Natural killer cell (primary cell): ENCODE measurements around the gene SCML2. TPM values are rescaled to one million over a fixed set of nuclear protein-coding genes. Genes with fewer than 3 reads are reported as not detected.

Experiments
- ATAC-seq, 3 donors: fragments of 150-1000 bp in 2 of 3; fragments of 200-7000 bp in 1 of 3; cut with Tn5 transposase; 1 replicate in 1 of 3; 2 replicates in 2 of 3; pipeline ENCODE4 v1.10.0; 2021; ENCODE audit warnings: mild to moderate bottlenecking in 2 of 3, moderate library complexity in 2 of 3
- DNase-seq, 2 donors: peaks; one replicate each; pipeline versions ENCODE4 v3.0.0 to v3.0.0-alpha.2; 2013 to 2021; ENCODE audit warnings: mixed read lengths in 1 of 2
- H3K27ac ChIP-seq: one replicate; pipeline ENCODE4 v1.5.1; 2013; ENCODE audit warnings: mild to moderate bottlenecking, low read length
- H3K27me3 ChIP-seq: one replicate; pipeline ENCODE4 v1.6.1; 2013; ENCODE audit warnings: low read length; ENCODE audit not compliant: control insufficient read depth, insufficient read depth
- H3K36me3 ChIP-seq: one replicate; pipeline ENCODE4 v1.6.1; 2013; ENCODE audit warnings: low read length; ENCODE audit not compliant: control insufficient read depth, insufficient read depth
- H3K4me1 ChIP-seq: one replicate; pipeline ENCODE4 v1.6.1; 2013; ENCODE audit warnings: low read length; ENCODE audit not compliant: control insufficient read depth, insufficient read depth
- H3K4me3 ChIP-seq: one replicate; pipeline ENCODE4 v1.5.1; 2013; ENCODE audit warnings: low read length
- H3K9me3 ChIP-seq: one replicate; pipeline ENCODE4 v1.6.1; 2013; ENCODE audit warnings: low read length; ENCODE audit not compliant: control insufficient read depth, insufficient read depth
- H3K27ac Mint-ChIP-seq, 2 donors: one replicate each; pipeline ENCODE4 v1.8.0; 2022; ENCODE audit warnings: mild to moderate bottlenecking in 2 of 2, mixed read lengths in 2 of 2, moderate library complexity in 1 of 2
- H3K27me3 Mint-ChIP-seq, 2 donors: one replicate each; pipeline ENCODE4 v1.8.0; 2022; ENCODE audit warnings: low read depth in 2 of 2, mixed read lengths in 2 of 2
- H3K36me3 Mint-ChIP-seq: one replicate; pipeline ENCODE4 v1.8.0; 2022; ENCODE audit warnings: mixed read lengths
- H3K4me1 Mint-ChIP-seq, 2 donors: one replicate each; pipeline ENCODE4 v1.8.0; 2022; ENCODE audit warnings: mixed read lengths in 2 of 2
- H3K4me3 Mint-ChIP-seq: one replicate; pipeline ENCODE4 v1.8.0; 2022; ENCODE audit warnings: mild to moderate bottlenecking, moderate library complexity, mixed read lengths
- H3K9me3 Mint-ChIP-seq, 2 donors: one replicate each; pipeline ENCODE4 v1.8.0; 2022; ENCODE audit warnings: mixed read lengths in 2 of 2
- CTCF ChIP-seq: fragments of 200-600 bp; IDR thresholded peaks from one replicate; pipeline ENCODE4 v1.8.0; 2022; ENCODE audit warnings: antibody characterized with exemption
- WGBS: methylation state at CpG from one replicate; pipeline ENCODE4 v1.1.7; 2013; ENCODE audit warnings: missing lambda C conversion rate; ENCODE audit not compliant: insufficient coverage; 5-methylcytosine and 5-hydroxymethylcytosine counted together
- intact Hi-C: fragments of 100-400 bp; cut with micrococcal nuclease; formaldehyde crosslinking; loops from one replicate; pipeline ENCODE4 v1.14.2; 2022
- total RNA-seq, 4 donors: library from RNA; stranded (reverse); fragments of 120-200 nt in 1 of 4; gene quantifications; one replicate each; pipeline versions ENCODE4 v1.2.3 to v1.2.4, GENCODE V29; 2013 to 2022

Gene SCML2
- total RNA-seq, 3 donors from 2014 or later (not counting 1 experiment from before 2014, with no cell fraction given), result 0.21 to 0.50 (median 0.41) TPM

GRCh38 chrX:18227458-18227857 lies 127.0 kb downstream of the SCML2 start:
- H3K27me3 ChIP-seq, result no peaks in the 10 kb centered on the region
- no peak for ATAC-seq
- Mint-ChIP-seq H3K36me3 (no peaks in the 10 kb centered on the region), H3K27ac (no peak overlapping the region), H3K4me1 (no peaks in the 10 kb centered on the region), H3K9me3 (no peaks in the 10 kb centered on the region), H3K4me3 (no peak overlapping the region), H3K27me3 (peaks cover 0 to 7% of the 10 kb centered on the region in 2 donors)
- H3K27ac ChIP-seq, result no peak overlapping the region
- no peak overlapping the region for H3K4me3 ChIP-seq
- 86% methylated on average over 7 of the region's 7 CpGs for WGBS
- TF ChIP-seq CTCF, result no peak
- no peak for DNase-seq
- no peaks in the 10 kb centered on the region for H3K9me3 ChIP-seq
- H3K4me1 ChIP-seq, result no peaks in the 10 kb centered on the region
- no peaks in the 10 kb centered on the region for H3K36me3 ChIP-seq
- intact Hi-C loops, result no loop called here

GRCh38 chrX:18220786-18221185 lies 133.7 kb downstream of the SCML2 start, which contains the start of gene BEND2:
BEND2 (minus strand) TSS chrX:18220886; CDS start chrX:18220750, 136 bp downstream.
- WGBS, result 99% methylated on average over 14 of the region's 19 CpGs
- intact Hi-C loops, result no loop called here
- H3K36me3 Mint-ChIP-seq, result no peaks in the 10 kb centered on the region

GRCh38 chrX:18210470-18210869 lies 144.0 kb downstream of the SCML2 start:
- Mint-ChIP-seq H3K27me3 (peaks cover 0 to 5% of the 10 kb centered on the region in 2 donors), H3K27ac (no peak overlapping the region), H3K4me3 (no peak overlapping the region), H3K4me1 (no peaks in the 10 kb centered on the region), H3K9me3 (peaks cover 0 to 3% of the 10 kb centered on the region in 2 donors), H3K36me3 (no peaks in the 10 kb centered on the region)
- intact Hi-C loops, result no loop called here
- WGBS, result 46% methylated on average over 2 of the region's 2 CpGs
- Histone ChIP-seq H3K36me3 (no peaks in the 10 kb centered on the region), H3K4me1 (no peaks in the 10 kb centered on the region), H3K27me3 (no peaks in the 10 kb centered on the region), H3K4me3 (no peak overlapping the region), H3K9me3 (no peaks in the 10 kb centered on the region), H3K27ac (no peak overlapping the region)
- no peak for TF ChIP-seq CTCF
- DNase-seq, result peak in 1 of 2 donors; percentile 14
- no peak for ATAC-seq

More at GRCh38 chrX:18220786-18221185, 133.7 kb downstream of the SCML2 start, which contains the start of gene BEND2:
- H3K4me3 ChIP-seq, result no peak within 1 kb of the TSS
- H3K9me3 ChIP-seq, result no peaks in the 10 kb centered on the region
- Mint-ChIP-seq H3K9me3 (no peaks in the 10 kb centered on the region), H3K27ac (no peak within 1 kb of the TSS), H3K27me3 (no peaks in the 10 kb centered on the region), H3K4me3 (no peak within 1 kb of the TSS), H3K4me1 (no peaks in the 10 kb centered on the region)
- no peaks in the 10 kb centered on the region for H3K36me3 ChIP-seq
- ATAC-seq (no peak), DNase-seq (no peak)
- H3K4me1 ChIP-seq, result no peaks in the 10 kb centered on the region
- no peak within 1 kb of the TSS for H3K27ac ChIP-seq
- no peaks in the 10 kb centered on the region for H3K27me3 ChIP-seq
- TF ChIP-seq CTCF, result no peak

- Mint-ChIP-seq H3K27ac (no peak overlapping the region), H3K27me3 (peaks cover 0 to 5% of the 10 kb centered on the region in 2 donors), H3K4me1 (no peaks in the 10 kb centered on the region), H3K4me3 (no peak overlapping the region), H3K9me3 (peaks cover 0 to 3% of the 10 kb centered on the region in 2 donors), H3K36me3 (no peaks in the 10 kb centered on the region)
- Histone ChIP-seq H3K4me3 (no peak overlapping the region), H3K27ac (no peak overlapping the region), H3K4me1 (no peaks in the 10 kb centered on the region), H3K36me3 (no peaks in the 10 kb centered on the region), H3K27me3 (no peaks in the 10 kb centered on the region), H3K9me3 (no peaks in the 10 kb centered on the region)
- DNase-seq (no peak), ATAC-seq (no peak)
- 84% methylated on average over 8 of the region's 8 CpGs for WGBS
- no peak for TF ChIP-seq CTCF
- intact Hi-C loops, result no loop called here
Observed at GRCh38 chrX:18206657-18207056, 147.8 kb downstream of the SCML2 start.
